HG03064 (cell line): ENCODE results near the gene ABCA6.

ENCODE experiments used
- ATAC-seq: cut with Tn5 transposase; IDR thresholded peaks from one replicate; pipeline ENCODE4 v1.9.1; 2021; ENCODE audit warnings: low read depth; ENCODE audit not compliant: unreplicated experiment

ABCA6 gene

DNA sequence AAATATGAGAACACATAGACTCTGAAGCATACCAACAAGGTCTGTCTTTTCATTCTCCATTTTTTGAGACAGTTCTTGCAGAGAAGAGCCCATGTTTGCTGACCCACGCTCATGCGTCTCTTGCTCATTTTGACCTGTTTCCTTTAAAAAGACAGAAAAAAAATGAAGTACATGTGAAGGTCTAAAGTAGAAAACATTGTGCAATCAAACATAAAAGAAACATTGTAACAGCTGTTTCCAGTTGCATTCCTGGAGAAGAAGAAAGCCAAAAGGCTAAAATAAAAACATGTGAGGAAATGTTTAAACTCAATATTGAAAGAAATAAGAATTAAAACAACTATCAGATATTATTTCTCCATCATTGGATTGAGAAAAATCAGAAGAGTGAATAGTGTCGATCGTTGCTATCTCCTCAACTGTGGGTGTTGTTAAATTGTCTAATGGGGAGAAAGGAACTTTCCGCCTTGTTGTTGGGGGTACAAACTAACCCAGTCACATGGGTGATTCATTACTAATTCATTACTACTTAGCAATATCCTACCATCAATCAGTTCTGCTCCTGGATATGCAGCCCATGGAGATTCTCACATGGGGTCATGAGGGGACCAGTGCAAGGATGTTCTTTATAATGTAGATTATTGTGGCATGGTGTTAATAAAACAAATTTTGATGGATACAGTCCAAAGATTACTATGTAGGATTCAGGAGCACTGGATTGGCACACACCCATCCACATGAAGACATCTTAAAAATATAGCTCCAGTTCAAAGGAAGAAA is 90.5 kb downstream of the ABCA6 start:
- no peak for ATAC-seq

DNA sequence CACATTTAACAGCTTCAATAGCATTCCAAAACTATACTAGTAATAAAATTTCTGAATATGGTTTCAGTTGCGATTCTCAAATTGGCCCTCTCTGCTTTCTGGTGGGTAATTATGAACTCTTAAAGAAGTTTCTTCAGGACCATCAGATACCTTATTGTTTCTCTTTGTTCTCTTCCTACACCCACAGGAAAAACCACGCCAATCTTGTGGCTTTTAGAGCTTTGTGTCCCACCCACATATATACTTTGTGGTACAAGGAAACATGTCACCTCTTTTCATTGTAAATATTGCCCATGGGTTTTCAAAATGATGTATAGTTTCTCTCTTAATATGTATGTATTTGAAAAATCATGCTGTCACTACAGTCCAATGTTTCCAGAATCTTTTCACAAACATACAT is 93.1 kb downstream of the ABCA6 start:
- no peak for ATAC-seq

DNA sequence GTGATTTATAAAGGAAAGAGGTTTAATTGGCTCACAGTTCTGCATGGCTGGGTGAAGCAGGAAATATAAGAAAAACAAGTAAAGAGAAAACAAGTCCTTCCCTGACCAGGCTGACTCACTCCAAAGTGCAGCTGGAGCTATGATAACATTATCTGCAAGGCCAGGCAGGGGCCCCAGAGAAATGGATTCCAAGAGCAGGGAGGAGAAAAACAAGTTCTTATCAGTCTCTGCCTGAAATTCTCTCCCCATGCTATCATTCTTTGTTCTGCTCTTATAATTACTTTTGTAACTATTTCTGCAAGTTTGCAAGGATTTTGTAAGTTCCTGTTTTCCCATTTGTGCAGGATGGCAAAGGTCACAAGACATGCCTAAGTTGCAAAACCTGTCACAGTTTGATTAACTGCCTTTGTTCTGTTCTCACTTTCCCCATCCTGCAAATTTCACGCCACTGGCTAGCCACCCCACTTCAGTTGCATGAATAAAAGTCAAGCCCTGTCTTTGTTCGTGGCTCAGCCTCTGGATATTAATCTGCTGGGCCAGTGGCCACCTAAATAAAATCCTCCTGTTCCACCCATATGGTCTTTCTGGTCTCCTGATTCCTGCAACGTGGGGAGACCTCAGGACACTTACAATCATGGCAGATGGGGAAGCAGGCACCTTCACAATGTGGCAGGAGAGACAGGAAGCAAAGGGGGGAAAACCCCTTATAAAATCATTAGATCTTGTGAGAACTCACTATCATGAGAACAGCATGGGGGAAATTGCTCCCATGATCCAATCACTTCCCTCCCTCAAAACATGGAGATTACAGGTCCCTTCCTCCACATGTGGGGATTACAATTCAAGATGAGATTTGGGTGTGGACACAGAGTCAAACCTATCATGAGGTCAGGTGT is 94.1 kb downstream of the ABCA6 start:
- no peak for ATAC-seq

DNA sequence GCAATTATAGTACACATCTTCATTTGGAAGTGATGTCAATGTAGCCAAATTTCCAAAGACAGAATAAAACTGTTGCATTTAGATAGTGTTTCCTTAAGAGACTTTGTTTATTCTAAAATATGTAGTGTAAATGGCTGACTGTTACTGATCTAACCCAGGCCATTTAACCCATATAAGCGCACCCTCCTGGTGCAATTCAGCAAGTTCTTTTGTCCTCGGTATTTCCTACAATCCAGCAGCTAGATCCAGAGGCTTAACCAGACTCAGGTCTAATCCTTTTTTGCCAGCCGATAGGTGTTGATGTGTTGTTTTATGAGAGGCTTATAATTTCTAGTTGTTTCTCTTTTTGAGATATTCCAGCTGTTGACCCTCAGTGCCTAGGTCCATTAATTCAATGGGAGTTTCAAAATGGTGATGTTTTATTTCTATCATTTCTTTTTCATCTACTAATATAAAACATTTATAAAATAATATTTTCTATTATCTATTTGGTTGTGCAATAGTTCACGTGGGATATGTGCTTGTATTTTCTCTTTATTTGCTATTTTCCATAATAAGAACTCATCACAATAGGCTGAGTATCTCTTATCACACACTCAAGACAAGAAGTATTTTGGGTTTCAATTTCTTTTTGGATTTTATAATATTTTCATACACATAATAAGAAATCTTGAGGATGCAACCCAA is 95.4 kb downstream of the ABCA6 start:
- ATAC-seq: no peak

DNA sequence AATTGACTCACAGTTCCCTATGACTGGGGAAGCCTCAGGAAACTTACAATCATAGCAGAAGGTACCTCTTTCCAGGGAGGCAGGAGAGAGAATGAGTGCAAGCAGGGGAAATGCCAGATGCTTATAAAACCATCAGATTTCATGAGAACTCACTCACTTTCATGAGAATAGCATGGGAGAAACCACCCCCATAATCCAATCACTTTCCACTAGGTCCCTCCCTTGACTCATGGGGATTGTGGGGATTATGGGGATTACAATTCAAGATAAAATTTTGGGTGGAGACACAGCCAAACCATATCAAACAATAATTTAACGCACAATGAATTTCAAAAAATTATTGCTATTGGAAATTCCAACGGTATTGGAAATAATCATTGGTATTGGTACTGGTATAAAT is 96.0 kb downstream of the ABCA6 start:
- ATAC-seq: no peak

DNA sequence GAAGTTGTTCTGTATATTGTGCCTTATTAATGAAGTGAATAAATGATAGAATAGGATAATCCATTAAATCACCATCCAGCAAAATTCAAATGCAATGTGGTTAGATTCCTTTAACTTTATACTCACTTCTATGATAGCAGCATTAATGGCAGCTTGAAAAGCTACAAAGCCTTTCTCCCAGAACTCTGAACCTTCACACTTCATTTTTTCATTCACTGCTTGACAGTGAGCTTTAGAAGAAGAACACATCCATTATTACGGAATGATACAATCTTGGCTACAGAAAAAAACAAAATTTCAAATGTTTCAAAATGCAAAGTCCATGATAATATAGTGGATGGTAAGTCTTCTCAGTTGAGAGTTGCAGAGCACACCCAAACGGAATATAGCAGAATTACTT is 97.3 kb downstream of the ABCA6 start:
- ATAC-seq: no peak

DNA sequence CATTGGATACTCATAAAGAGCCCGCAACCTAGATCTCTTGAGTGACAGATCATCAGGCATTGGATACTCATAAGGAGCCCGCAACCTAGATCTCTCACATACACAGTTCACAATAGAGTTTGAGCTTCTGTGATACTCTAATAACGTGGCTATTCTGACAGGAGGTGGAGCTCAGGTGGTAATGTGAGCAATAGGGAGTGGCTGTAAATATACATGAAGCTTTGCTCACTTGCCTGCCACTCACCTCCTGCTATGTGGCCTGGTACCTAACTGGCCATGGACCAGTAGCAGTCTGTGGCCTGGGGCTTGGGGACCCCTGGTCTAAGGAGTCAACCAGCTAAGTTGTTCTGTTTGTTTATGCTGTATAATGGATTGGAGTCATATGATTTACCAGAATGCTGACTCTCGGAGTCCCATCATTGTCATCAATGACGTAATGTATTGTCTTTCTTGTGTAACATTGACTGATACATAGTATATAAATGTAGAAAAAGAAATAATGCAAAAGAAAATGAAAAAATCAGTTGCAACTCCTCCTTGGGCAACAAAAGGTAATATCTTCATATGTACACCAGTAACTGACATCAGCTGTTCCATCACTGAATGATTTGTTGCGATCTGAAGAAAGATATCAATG is 98.5 kb downstream of the ABCA6 start:
- no peak for ATAC-seq

DNA sequence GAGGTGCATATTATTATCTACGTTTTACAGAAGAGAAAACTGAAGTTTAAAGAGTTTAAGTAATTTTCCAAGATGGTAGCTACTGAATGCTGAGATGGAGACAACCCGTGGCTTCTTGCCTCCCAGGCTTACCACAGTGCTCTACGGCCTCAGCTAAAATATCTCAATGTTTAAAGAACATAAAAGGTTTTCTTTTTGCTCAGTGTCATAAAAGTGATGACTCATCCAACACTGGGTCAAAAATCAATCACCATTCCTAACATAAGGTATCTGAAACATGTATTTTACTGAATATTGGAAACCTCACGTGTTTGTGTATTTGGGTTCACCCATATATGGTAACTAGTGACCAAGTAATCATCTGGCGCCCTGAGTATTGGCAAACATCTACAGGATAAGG is 99.4 kb downstream of the ABCA6 start:
- ATAC-seq: no peak

DNA sequence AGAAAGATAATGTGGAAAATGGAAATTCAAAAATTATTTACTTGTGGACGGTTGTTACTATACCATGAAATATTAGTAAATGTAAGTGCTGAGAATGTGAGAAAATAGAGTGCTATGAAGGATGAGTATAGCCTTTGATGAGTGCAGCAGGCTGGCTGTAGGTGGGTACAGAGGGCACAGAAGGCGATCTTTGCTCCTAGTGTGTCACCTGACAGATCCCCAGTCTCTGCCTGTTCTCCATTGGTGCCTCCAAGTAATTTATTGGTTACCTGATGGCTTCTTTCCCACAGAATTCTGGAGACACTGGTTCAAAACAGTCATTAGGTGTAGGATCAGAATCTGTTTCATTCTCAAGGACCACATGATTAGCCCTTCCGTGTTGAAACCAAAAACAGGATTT is 109.9 kb downstream of the ABCA6 start:
- no peak for ATAC-seq

DNA sequence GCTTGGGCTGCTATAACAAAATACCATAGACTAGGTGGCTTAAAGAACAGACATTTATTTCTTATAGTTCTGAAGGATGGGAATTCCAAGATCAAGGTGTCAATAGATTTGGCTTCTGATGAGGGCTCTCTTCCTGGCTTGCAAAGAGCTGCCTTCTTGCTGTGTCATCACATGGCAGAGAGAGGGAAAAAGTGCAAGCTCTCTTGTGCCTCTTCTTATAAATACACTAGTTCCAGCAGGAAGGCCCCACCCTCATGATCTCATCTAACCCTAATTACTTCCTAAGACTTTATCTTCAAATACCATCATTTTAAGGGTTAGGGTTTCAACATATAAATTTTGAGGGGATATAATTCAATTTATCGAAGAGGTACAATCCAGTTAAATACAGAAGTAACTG is 111.5 kb downstream of the ABCA6 start:
- ATAC-seq: no peak
